SK-N-SH (cell line): ENCODE data around the gene NSF. TPM values are rescaled to one million over a fixed set of nuclear protein-coding genes. Genes with fewer than 3 reads are reported as not detected.

Experiments
- CTCF ChIA-PET: fragments of 300-600, 350-600 bp; formaldehyde crosslinking; extraction: SDS; loops from one replicate; lab custom pipeline; 2021; lab: Yijun Ruan, JAX
- POLR2A ChIA-PET: fragments of 350-600 bp; sonication (Branson Sonifier 250); formaldehyde crosslinking; extraction: SDS; loops from one replicate; lab custom pipeline; 2020; ENCODE audit warnings: antibody characterized with exemption, inconsistent platforms; lab: Yijun Ruan, JAX
- DNase-seq: peaks from one replicate; pipeline ENCODE4 v3.0.0; 2012
- H2AFZ ChIP-seq: fragments of 200-600 bp; sonication (generic); 2 replicates; pipeline ENCODE4 v1.8.1; 2016; ENCODE audit warnings: antibody characterized with exemption, mild to moderate bottlenecking, low read depth
- H3F3A ChIP-seq: fragments of 200-600 bp; sonication (generic); replicated peaks from 2 replicates; pipeline ENCODE3; 2016; ENCODE audit warnings: antibody characterized with exemption, mild to moderate bottlenecking; ENCODE audit not compliant: insufficient read depth
- H3K27ac ChIP-seq, 2 experiments: fragments of 200-500 bp in 1 of 2; fragments of 200-600 bp in 1 of 2; sonication (Bioruptor generic) in 1 of 2; sonication (generic), shearing (Covaris generic) in 1 of 2; 2 replicates each; pipeline versions ENCODE4 v1.5.1 to v1.6.1; 2014 to 2016; ENCODE audit warnings: low read depth in 2 of 2, inconsistent platforms in 1 of 2, low read length in 1 of 2, mild to moderate bottlenecking in 1 of 2, mixed read lengths in 1 of 2
- H3K27me3 ChIP-seq: fragments of 200-600 bp; sonication (generic), shearing (Covaris generic); 2 replicates; pipeline ENCODE4 v1.6.1; 2016; ENCODE audit warnings: mixed run types; ENCODE audit not compliant: insufficient read depth
- H3K36me3 ChIP-seq, 2 experiments: fragments of 200-500 bp in 1 of 2; fragments of 200-600 bp in 1 of 2; sonication (Bioruptor generic) in 1 of 2; sonication (generic) in 1 of 2; replicated peaks in 1 of 2; 2 replicates each; pipeline versions ENCODE3 to v1.5.1; 2014 to 2016; ENCODE audit warnings: low read length in 1 of 2, mild to moderate bottlenecking in 1 of 2; ENCODE audit not compliant: insufficient read depth in 2 of 2, control insufficient read depth in 1 of 2
- H3K4me1 ChIP-seq, 2 experiments: fragments of 200-500 bp in 1 of 2; fragments of 200-600 bp in 1 of 2; sonication (Bioruptor generic) in 1 of 2; sonication (generic), shearing (Covaris generic) in 1 of 2; 2 replicates each; pipeline versions ENCODE4 v1.5.1 to v1.6.1; 2014 to 2016; ENCODE audit warnings: low read depth in 1 of 2, low read length in 1 of 2, mixed run types in 1 of 2; ENCODE audit not compliant: insufficient read depth in 2 of 2, control insufficient read depth in 1 of 2
- H3K4me2 ChIP-seq: fragments of 200-600 bp; sonication (generic), shearing (Covaris generic); 2 replicates; pipeline ENCODE4 v1.6.1; 2017; ENCODE audit warnings: mixed run types
- H3K4me3 ChIP-seq, 2 experiments: fragments of 200-500 bp in 1 of 2; fragments of 200-600 bp in 1 of 2; sonication (Bioruptor generic) in 1 of 2; sonication (generic), shearing (Covaris generic) in 1 of 2; 2 replicates each; pipeline versions ENCODE4 v1.5.1 to v1.8.1; 2014 to 2016; ENCODE audit warnings: low read depth in 2 of 2, inconsistent platforms in 1 of 2, low read length in 1 of 2, mild to moderate bottlenecking in 1 of 2, mixed read lengths in 1 of 2, moderate library complexity in 1 of 2
- H3K79me2 ChIP-seq: fragments of 200-600 bp; sonication (generic); 2 replicates; pipeline ENCODE4 v1.8.1; 2017; ENCODE audit warnings: mild to moderate bottlenecking; ENCODE audit not compliant: insufficient read depth
- H3K9ac ChIP-seq: fragments of 200-600 bp; sonication (generic); 2 replicates; pipeline ENCODE4 v1.6.1; 2017; ENCODE audit warnings: mixed run types
- H3K9me2 ChIP-seq: fragments of 200-600 bp; sonication (generic); 2 replicates; pipeline ENCODE4 v1.6.1; 2017; ENCODE audit warnings: mixed run types
- H3K9me3 ChIP-seq: fragments of 200-600 bp; sonication (generic); 2 replicates; pipeline ENCODE4 v1.6.1; 2017; ENCODE audit warnings: mixed run types, mild to moderate bottlenecking, moderate library complexity
- H4K20me1 ChIP-seq: fragments of 200-600 bp; sonication (generic); 2 replicates; pipeline ENCODE4 v1.6.1; 2017; ENCODE audit warnings: mild to moderate bottlenecking, mixed run types; ENCODE audit not compliant: insufficient read depth
- ELF1 ChIP-seq: IDR thresholded peaks from 2 replicates; pipeline ENCODE4 v1.4.0; 2012
- EP300 ChIP-seq, 2 experiments: IDR thresholded peaks; 2 replicates each; pipeline versions ENCODE4 v1.4.0 to v1.6.1; 2012; ENCODE audit warnings: borderline replicate concordance in 1 of 2, low read depth in 1 of 2, low read length in 1 of 2
- EZH2phosphoT487 ChIP-seq: fragments of 200-600 bp; sonication (generic); IDR thresholded peaks from 2 replicates; pipeline ENCODE4 v1.6.1; 2017; ENCODE audit warnings: low read depth, mixed run types, mild to moderate bottlenecking, antibody characterized with exemption, moderate library complexity, borderline replicate concordance
- FOXM1 ChIP-seq: IDR thresholded peaks from 2 replicates; pipeline ENCODE4 v1.4.0; 2012; ENCODE audit warnings: low read depth, mild to moderate bottlenecking
- GATA2 ChIP-seq: sonication (generic); formaldehyde crosslinking; IDR thresholded peaks from 2 replicates; pipeline ENCODE4 v1.5.0; 2020; ENCODE audit warnings: mild to moderate bottlenecking, missing genetic modification reagents
- JUND ChIP-seq: IDR thresholded peaks from 2 replicates; pipeline ENCODE4 v1.4.0; 2012
- MAX ChIP-seq: IDR thresholded peaks from 2 replicates; pipeline ENCODE4 v1.4.0; 2012; ENCODE audit warnings: low read depth
- MXI1 ChIP-seq: IDR thresholded peaks from 2 replicates; pipeline ENCODE4 v1.6.1; 2012; ENCODE audit warnings: mild to moderate bottlenecking, low read depth, low read length, improper control_type of control experiment
- NFIC ChIP-seq: IDR thresholded peaks from 2 replicates; pipeline ENCODE4 v1.4.0; 2012; ENCODE audit warnings: borderline replicate concordance
- PBX3 ChIP-seq: IDR thresholded peaks from 2 replicates; pipeline ENCODE4; 2012
- POLR2AphosphoS5 ChIP-seq: IDR thresholded peaks from 2 replicates; pipeline ENCODE4 v1.6.1; 2012; ENCODE audit warnings: low read depth, low read length
- RAD21 ChIP-seq: IDR thresholded peaks from 2 replicates; pipeline ENCODE4 v1.6.1; 2012; ENCODE audit warnings: mild to moderate bottlenecking, low read length
- RXRA ChIP-seq: IDR thresholded peaks from 2 replicates; pipeline ENCODE4 v1.4.0; 2012; ENCODE audit warnings: low read depth, mild to moderate bottlenecking, borderline replicate concordance
- TCF12 ChIP-seq: IDR thresholded peaks from 2 replicates; pipeline ENCODE4 v1.4.0; 2012
- USF1 ChIP-seq: IDR thresholded peaks from 2 replicates; pipeline ENCODE4 v1.4.0; 2012; ENCODE audit warnings: low read depth, borderline replicate concordance
- USF2 ChIP-seq: fragments of 150-350 bp; IDR thresholded peaks from 2 replicates; pipeline ENCODE4 v1.6.1; 2017; ENCODE audit warnings: antibody characterized with exemption, low read length, low read depth, borderline replicate concordance
- ZBTB33 ChIP-seq: IDR thresholded peaks from 2 replicates; pipeline ENCODE4 v1.4.0; 2012; ENCODE audit warnings: low read depth, borderline replicate concordance
- WGBS: methylation state at CpG from one replicate; pipeline ENCODE4 v1.1.6; 2017; ENCODE audit warnings: low lambda C conversion rate; 5-methylcytosine and 5-hydroxymethylcytosine counted together
- polyA plus RNA-seq, 3 experiments: library from polyadenylated mRNA; depleted of rRNA; stranded (reverse); fragments of >200 nt; gene quantifications; 2 replicates each; pipeline ENCODE4 v1.2.3, GENCODE V29; 2012

Gene NSF
- polyA plus RNA-seq, 1 of the 3 experiments (the other 2 are of a cell fraction), result 31.4 TPM

- CTCF ChIA-PET, result interaction anchor here (1.1 to 2.1 kb wide), 3 partner anchors 9 to 61 kb away, joined by 3 to 8 read pairs (median 6); no protein-coding TSS in a partner anchor
- no peaks in the 10 kb centered on the region for H3K79me2 ChIP-seq
- H4K20me1 ChIP-seq, result no peaks in the 10 kb centered on the region
- H3K9ac ChIP-seq, result no peak overlapping the region
- H3K4me2 ChIP-seq, result no peak overlapping the region
- H3K36me3 ChIP-seq, result no peaks in the 10 kb centered on the region
- no peak overlapping the region for H3K27ac ChIP-seq
- H3F3A ChIP-seq, result peaks cover 4% of the 10 kb centered on the region
- POLR2A ChIA-PET, result no interaction called here
- WGBS, result 97% methylated on average over 3 of the region's 10 CpGs
- no peaks in the 10 kb centered on the region for H3K9me2 ChIP-seq
- peaks cover 0 to 20% of the 10 kb centered on the region in 2 experiments; a peak in 1 of 4 replicates for H3K4me1 ChIP-seq
- no peaks in the 10 kb centered on the region for H3K27me3 ChIP-seq
- no peak overlapping the region for H2AFZ ChIP-seq
- H3K4me3 ChIP-seq, result no peak overlapping the region
- TF ChIP-seq USF1 (no peak), NFIC (no peak), PBX3 (no peak), RAD21 (no peak), EZH2phosphoT487 (no peak), MXI1 (no peak), JUND (no peak), RXRA (no peak), EP300 (IDR thresholded peaks at IDR 0.05; ENCODE audit: borderline replicate concordance in 1 of 2, low read depth in 1 of 2, low read length in 1 of 2) (no peak), TCF12 (no peak), USF2 (no peak), MAX (no peak), POLR2AphosphoS5 (no peak), FOXM1 (no peak), GATA2 (no peak), ZBTB33 (no peak), ELF1 (no peak)
- TF ChIP-seq, all 33 proteins: peak for 0
- H3K9me3 ChIP-seq, result no peaks in the 10 kb centered on the region
- peak; percentile 19 for DNase-seq
Observed at GRCh38 chr17:46774108-46774737, 183.8 kb downstream of the NSF start.
